Fibroblast of skin of back (primary cell): Measurements from ENCODE around the gene RTN4.
"Not testable (repeated sequence)": the region's sequence is repeated elsewhere in the genome, so short reads cannot be mapped to it uniquely, and the experiment has no call there.

ENCODE experiments used
- DNase-seq: peaks from one replicate; pipeline ENCODE4 v3.0.0-alpha.2; 2013

The RTN4 gene

GRCh38 chr2:55009277-55010060 is 40.8 kb downstream of the RTN4 start:
- no peak for DNase-seq

GRCh38 chr2:55006306-55006705 is 43.9 kb downstream of the RTN4 start:
- no peak for DNase-seq

DNA sequence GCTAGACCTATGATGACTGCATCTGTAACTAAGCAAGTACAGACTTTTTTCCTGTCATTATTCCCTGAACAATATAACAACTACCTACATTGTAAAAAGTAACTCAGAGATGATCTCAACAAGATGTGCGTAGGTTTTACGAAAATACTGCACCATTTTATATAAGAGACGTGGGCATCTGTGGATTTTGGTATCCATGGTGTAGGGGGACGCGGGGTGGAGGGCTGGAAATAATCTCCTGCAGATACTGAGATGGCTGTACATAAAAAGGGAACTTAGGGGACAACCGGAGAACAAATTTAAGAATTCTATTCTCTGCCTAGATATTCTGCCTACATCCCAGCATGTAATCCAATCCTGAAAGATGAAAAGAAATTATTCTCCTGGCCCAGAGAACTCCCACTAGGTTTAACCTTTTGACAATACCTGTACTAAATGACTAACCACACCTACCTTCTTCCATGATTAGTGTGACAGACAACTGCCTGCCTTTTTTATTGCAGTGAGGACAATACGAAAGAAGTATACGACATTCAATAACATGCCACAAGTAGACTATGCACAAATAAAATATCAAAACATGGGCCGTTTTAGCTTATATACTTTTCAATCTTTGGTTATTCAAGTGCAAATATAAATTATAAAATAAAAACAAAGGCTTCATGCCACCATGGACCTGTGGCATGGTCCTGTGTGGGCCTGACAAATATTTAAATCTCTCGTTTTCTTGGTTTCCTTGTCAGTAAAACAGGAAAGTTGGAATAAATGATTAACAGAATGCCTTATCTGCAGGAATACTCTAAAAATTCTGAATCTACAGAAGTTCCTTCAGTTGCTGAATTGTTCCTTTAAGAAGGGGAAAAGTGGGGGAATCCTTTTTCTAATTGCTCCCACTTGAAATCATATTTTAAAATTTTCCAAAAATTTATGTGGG is 46.3 kb downstream of the RTN4 start:
- DNase-seq, result no peak

GRCh38 chr2:55001716-55002115 is 48.5 kb downstream of the RTN4 start:
- DNase-seq, result peak; percentile 65

- DNase-seq, result no peak
These were observed 49.9 kb downstream of the RTN4 start for GRCh38 chr2:55000341-55000740.

DNA sequence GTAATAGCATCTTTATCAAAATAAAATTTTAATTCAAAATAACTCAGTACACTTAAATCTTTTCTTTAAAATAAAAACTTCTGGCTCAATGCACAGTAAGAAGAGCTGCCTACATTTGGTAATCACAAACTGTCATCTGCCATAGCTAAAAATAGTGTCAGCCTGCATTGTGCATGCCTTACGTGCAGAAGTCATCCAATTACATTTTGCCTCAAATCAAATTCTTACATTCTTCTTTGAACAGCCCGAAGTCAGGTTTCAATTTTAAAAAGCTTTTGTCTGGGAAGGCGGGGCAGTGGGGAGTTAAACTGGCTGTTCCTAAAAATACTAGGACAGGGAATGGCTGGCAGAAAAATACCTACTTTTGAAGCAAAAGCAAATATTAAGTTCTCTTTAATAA is 51.1 kb downstream of the RTN4 start:
- DNase-seq, result peak; percentile 87

- no peak for DNase-seq
These were observed 52.4 kb downstream of the RTN4 start for GRCh38 chr2:54997826-54998225.

DNA sequence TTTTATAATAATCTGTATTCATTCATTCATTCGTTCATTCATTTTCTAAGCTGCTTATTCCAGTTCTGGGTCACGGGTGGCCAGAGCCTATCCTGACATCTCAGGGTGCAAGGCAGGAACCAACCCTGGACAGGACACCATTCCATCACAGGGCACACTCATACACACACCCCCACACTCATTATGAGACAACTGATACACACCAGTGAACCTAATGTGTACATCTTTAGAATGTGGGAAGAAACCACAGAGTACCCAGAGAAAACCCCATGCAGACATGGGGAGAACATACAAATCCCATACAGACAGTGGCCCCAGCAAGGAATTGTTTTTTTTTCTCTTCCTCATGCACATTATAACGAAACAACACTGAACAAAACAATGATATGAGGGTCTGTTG is 54.7 kb downstream of the RTN4 start:
- DNase-seq, result no peak

DNA sequence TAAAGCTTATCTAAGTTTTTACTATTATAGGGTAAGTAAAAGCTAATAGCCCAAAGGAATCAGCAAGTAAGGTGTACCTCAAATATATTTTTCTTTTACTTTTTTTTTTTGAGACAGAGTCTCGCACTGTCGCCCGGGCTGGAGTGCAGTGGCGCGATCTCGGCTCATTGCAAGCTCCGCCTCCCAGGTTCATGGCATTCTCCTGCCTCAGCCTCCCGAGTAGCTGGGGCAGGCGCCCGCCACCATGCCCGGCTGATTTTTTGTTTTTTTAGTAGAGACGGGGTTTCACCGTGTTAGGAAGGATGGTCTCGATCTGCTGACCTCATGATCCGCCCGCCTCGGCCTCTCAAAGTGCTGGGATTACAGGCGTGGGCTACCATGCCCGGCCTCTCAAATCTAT is 59.6 kb downstream of the RTN4 start:
- DNase-seq, result not testable (repeated sequence)

DNA sequence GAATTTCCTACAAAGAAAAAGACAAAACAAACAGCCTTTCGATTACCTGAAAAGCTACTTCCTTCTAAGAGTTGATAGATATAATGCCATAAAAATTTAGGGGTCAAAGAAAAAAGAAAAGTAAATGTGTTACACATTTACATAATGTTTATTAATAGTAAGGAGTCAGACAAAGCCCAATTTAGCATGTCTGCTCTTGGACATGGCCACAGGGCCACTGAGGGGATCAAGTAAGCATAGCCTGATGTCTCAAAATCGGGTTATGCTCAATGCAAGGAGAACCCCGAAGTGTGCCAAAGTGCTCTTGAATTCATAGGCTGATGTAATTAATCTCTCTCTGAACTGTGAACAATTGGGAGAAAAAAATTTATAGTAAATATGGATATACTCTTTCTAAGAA is 61.6 kb downstream of the RTN4 start:
- no peak for DNase-seq

DNA sequence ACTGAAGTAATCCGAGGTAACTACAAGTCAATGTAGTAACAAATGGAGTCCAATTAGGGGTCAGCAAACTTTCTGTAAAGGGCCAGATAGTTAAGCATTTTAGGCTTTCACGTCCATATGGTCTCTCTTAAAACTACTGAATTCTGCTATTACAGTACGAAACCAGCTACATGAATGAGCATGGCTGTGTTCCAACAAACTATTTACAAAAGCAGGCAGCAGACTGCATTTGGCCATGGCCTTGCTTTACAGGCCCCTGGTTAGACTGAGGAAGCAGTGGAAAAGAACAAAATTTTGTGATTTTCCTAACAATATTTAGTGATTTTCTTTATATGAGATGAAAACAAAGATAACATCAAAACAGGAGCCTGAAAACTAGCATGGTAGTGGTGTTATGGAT is 64.0 kb downstream of the RTN4 start:
- DNase-seq, result no peak

- no peak for DNase-seq
These were observed 65.8 kb downstream of the RTN4 start for GRCh38 chr2:54984476-54984875.

GRCh38 chr2:54983345-54984220 is 66.7 kb downstream of the RTN4 start:
- peak; percentile 54 for DNase-seq

- no peak for DNase-seq
These were observed 68.9 kb downstream of the RTN4 start for GRCh38 chr2:54981385-54981784.

- DNase-seq, result no peak
These were observed 70.8 kb downstream of the RTN4 start for GRCh38 chr2:54979321-54980044.

DNA sequence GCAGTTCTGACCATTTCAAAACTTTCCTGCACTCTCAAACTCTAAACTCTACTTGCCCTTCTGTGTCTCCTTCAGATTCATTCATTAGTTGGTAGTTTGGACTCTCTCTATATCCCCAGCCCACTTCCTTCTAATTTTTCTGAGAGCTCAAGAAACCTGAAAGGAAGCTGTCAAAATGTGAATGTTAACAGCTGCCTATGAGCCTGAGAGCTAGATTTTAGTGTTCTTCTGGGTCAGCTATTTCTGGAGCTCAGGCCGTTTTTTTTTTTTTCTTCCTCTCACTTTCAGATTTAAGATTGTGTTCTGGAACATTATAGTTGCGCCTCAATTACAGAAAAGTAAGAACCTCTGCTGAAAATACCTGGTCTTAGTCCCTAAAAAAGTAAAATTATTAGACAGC is 73.1 kb downstream of the RTN4 start:
- DNase-seq, result no peak

- no peak for DNase-seq
These were observed 74.4 kb downstream of the RTN4 start for GRCh38 chr2:54975598-54976492.

DNA sequence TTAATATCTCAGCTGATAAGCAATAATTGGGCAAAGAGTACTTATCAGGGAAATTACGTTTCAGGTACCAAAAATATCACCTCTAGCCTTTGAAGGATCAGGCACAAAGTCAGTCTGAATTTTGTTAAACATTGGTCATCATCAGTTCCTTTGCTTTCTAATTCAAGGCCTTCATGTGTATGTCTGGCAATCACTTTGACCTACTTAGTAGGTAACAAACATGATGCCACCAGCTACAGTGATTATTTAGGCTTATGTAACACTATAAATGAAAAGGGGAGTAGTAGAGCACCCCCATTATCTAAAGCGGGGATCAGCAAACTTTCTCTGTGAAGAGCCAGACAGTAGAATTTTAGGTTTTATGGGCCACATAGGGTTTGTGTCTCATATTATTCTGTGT is 75.1 kb downstream of the RTN4 start:
- DNase-seq, result no peak

DNA sequence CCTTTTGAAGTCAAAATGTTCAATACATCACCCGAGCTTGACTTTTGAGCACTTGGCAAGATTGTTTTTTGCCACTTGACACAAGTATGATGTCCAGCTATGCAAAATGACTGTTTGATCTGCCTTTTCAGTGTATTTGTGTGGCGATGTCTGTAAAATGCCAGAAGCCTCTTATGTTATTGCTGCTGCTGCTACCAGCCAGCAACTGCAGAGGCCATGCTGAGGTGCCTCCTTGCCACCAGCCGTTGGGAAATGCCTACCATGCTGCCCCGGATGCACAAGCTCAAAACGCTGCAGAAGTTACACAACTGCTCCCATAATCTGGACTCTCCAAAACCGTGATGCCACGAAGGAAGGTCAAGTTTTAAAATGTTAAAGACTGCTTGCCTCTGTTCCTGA is 80.3 kb downstream of the RTN4 start:
- no peak for DNase-seq

DNA sequence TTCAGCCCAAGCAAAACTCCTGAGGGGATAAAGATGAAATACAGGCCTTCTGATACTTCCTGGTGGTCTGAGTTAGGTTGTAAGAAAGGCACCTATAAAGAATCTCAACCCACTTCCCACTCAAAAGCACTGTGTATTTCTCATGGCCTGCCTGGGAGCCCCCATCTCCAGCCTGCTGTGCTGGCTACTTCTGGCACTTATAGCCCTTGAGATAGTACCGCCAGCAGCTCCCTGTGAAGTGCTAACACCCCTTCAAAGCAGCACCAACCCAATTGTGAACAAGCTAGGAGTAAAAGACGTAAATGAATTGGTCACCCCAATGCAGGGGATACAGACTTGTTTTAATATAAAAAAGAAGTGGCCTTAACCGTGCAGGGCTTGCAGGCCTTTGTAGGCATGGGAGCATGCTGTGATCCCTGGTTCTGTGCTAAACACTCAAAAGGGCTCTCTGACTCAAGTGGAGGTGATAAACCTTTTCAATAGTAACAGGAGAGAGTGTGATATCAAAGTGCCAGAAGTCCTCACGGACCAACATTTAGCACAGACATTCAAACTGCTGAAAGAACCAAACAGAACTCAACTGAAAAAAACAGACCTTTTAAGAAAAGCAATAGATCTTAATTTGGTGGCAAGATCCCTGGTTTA is 80.8 kb downstream of the RTN4 start:
- DNase-seq, result no peak
